Measurements from ENCODE around the gene P2RY10. TPM values are rescaled to one million over a fixed set of nuclear protein-coding genes. Genes with fewer than 3 reads are reported as not detected.

Gene P2RY10
- not detected for polyA plus RNA-seq (2013, experiment 1 of 2)
- not detected for polyA plus RNA-seq (2013, experiment 2 of 2)

GRCh38 chrX:78945186-78945912, at the start of gene P2RY10:
P2RY10 (plus strand) TSS chrX:78945391; CDS start chrX:78960521, 15,130 bp downstream.
- no peak for DNase-seq
- Histone ChIP-seq H3K4me1 (ENCODE audit: control insufficient read depth, low read depth, low read length) (no peaks in the 10 kb centered on the region), H3K4me2 (ENCODE audit: low read length) (no peak within 1 kb of the TSS), H4K8ac (ENCODE audit: low read depth, low read length) (no peak within 1 kb of the TSS), H3K18ac (ENCODE audit: low read length) (no peak within 1 kb of the TSS), H3K27ac (ENCODE audit: low read depth, low read length) (no peak within 1 kb of the TSS), H2BK15ac (replicated peaks; ENCODE audit: low read depth) (no peak within 1 kb of the TSS), H2BK120ac (ENCODE audit: low read depth, low read length) (no peak within 1 kb of the TSS), H3K36me3 (ENCODE audit: control insufficient read depth, insufficient read depth, low read length) (no peaks in the 10 kb centered on the region), H3K27me3 (ENCODE audit: insufficient read depth, low read length, poor library complexity) (no peaks in the 10 kb centered on the region), H2BK5ac (ENCODE audit: low read length) (no peak within 1 kb of the TSS), H3K4me3 (ENCODE audit: low read length) (no peak within 1 kb of the TSS), H3K4ac (ENCODE audit: low read depth, low read length) (no peak within 1 kb of the TSS), H4K5ac (ENCODE audit: low read length) (no peak within 1 kb of the TSS), H3K9ac (ENCODE audit: low read length) (no peak within 1 kb of the TSS), H3K56ac (ENCODE audit: low read length) (no peak within 1 kb of the TSS), H2AK5ac (ENCODE audit: low read length) (no peak within 1 kb of the TSS), H3K79me2 (ENCODE audit: control insufficient read depth, insufficient read depth, low read length) (no peaks in the 10 kb centered on the region), H3K79me1 (ENCODE audit: low read length) (no peaks in the 10 kb centered on the region), H3K23ac (ENCODE audit: low read length) (no peak within 1 kb of the TSS)
- no CpG with 5 or more reads among the region's 5 CpGs for WGBS (ENCODE audit: extremely low coverage, insufficient coverage, low lambda C conversion rate)

GRCh38 chrX:78922754-78923153, 22.4 kb upstream of the P2RY10 start:
- H4K8ac ChIP-seq (ENCODE audit: low read depth, low read length): no peak overlapping the region
- H3K36me3 ChIP-seq (ENCODE audit: control insufficient read depth, insufficient read depth, low read length): no peaks in the 10 kb centered on the region
- H3K9ac ChIP-seq (ENCODE audit: low read length): no peak overlapping the region
- no CpG with 5 or more reads among the region's 1 CpG for WGBS (ENCODE audit: extremely low coverage, insufficient coverage, low lambda C conversion rate)
- no peak overlapping the region for H2BK15ac ChIP-seq (replicated peaks; ENCODE audit: low read depth)
- H3K18ac ChIP-seq (ENCODE audit: low read length): no peak overlapping the region
- no peak overlapping the region for H2AK5ac ChIP-seq (ENCODE audit: low read length)
- no peak overlapping the region for H2BK5ac ChIP-seq (ENCODE audit: low read length)
- no peak overlapping the region for H3K56ac ChIP-seq (ENCODE audit: low read length)
- no peak for DNase-seq
- no peaks in the 10 kb centered on the region for H3K79me1 ChIP-seq (ENCODE audit: low read length)
- no peak overlapping the region for H3K4me2 ChIP-seq (ENCODE audit: low read length)
- no peaks in the 10 kb centered on the region for H3K4me1 ChIP-seq (ENCODE audit: control insufficient read depth, low read depth, low read length)
- H3K79me2 ChIP-seq (ENCODE audit: control insufficient read depth, insufficient read depth, low read length): no peaks in the 10 kb centered on the region
- no peak overlapping the region for H4K5ac ChIP-seq (ENCODE audit: low read length)
- no peak overlapping the region for H3K4ac ChIP-seq (ENCODE audit: low read depth, low read length)
- no peak overlapping the region for H2BK120ac ChIP-seq (ENCODE audit: low read depth, low read length)
- H3K27me3 ChIP-seq (ENCODE audit: insufficient read depth, low read length, poor library complexity): no peaks in the 10 kb centered on the region
- no peak overlapping the region for H3K27ac ChIP-seq (ENCODE audit: low read depth, low read length)
- H3K23ac ChIP-seq (ENCODE audit: low read length): no peak overlapping the region
- no peak overlapping the region for H3K4me3 ChIP-seq (ENCODE audit: low read length)

GRCh38 chrX:78923198-78924015, 21.8 kb upstream of the P2RY10 start:
- no peak overlapping the region for H3K23ac ChIP-seq (ENCODE audit: low read length)
- no peak overlapping the region for H2AK5ac ChIP-seq (ENCODE audit: low read length)
- H2BK120ac ChIP-seq (ENCODE audit: low read depth, low read length): no peak overlapping the region
- no peak overlapping the region for H3K18ac ChIP-seq (ENCODE audit: low read length)
- no peaks in the 10 kb centered on the region for H3K4me1 ChIP-seq (ENCODE audit: control insufficient read depth, low read depth, low read length)
- H3K56ac ChIP-seq (ENCODE audit: low read length): no peak overlapping the region
- no peak overlapping the region for H2BK5ac ChIP-seq (ENCODE audit: low read length)
- H3K27ac ChIP-seq (ENCODE audit: low read depth, low read length): no peak overlapping the region
- H3K4me3 ChIP-seq (ENCODE audit: low read length): no peak overlapping the region
- no CpG with 5 or more reads among the region's 3 CpGs for WGBS (ENCODE audit: extremely low coverage, insufficient coverage, low lambda C conversion rate)
- no peak overlapping the region for H3K9ac ChIP-seq (ENCODE audit: low read length)
- H3K79me1 ChIP-seq (ENCODE audit: low read length): no peaks in the 10 kb centered on the region
- no peaks in the 10 kb centered on the region for H3K27me3 ChIP-seq (ENCODE audit: insufficient read depth, low read length, poor library complexity)
- no peak overlapping the region for H4K8ac ChIP-seq (ENCODE audit: low read depth, low read length)
- H3K36me3 ChIP-seq (ENCODE audit: control insufficient read depth, insufficient read depth, low read length): no peaks in the 10 kb centered on the region
- H4K5ac ChIP-seq (ENCODE audit: low read length): no peak overlapping the region
- no peak for DNase-seq
- H2BK15ac ChIP-seq (replicated peaks; ENCODE audit: low read depth): no peak overlapping the region
- no peak overlapping the region for H3K4me2 ChIP-seq (ENCODE audit: low read length)
- H3K4ac ChIP-seq (ENCODE audit: low read depth, low read length): no peak overlapping the region
- no peaks in the 10 kb centered on the region for H3K79me2 ChIP-seq (ENCODE audit: control insufficient read depth, insufficient read depth, low read length)

GRCh38 chrX:78931814-78932213, 13.4 kb upstream of the P2RY10 start:
- no peak for DNase-seq
- no peaks in the 10 kb centered on the region for H3K36me3 ChIP-seq (ENCODE audit: control insufficient read depth, insufficient read depth, low read length)
- no peak overlapping the region for H3K23ac ChIP-seq (ENCODE audit: low read length)
- H3K79me1 ChIP-seq (ENCODE audit: low read length): no peaks in the 10 kb centered on the region
- H3K27ac ChIP-seq (ENCODE audit: low read depth, low read length): no peak overlapping the region
- no peak overlapping the region for H3K4ac ChIP-seq (ENCODE audit: low read depth, low read length)
- H2AK5ac ChIP-seq (ENCODE audit: low read length): no peak overlapping the region
- no peak overlapping the region for H3K9ac ChIP-seq (ENCODE audit: low read length)
- H2BK15ac ChIP-seq (replicated peaks; ENCODE audit: low read depth): no peak overlapping the region
- no peaks in the 10 kb centered on the region for H3K4me1 ChIP-seq (ENCODE audit: control insufficient read depth, low read depth, low read length)
- H3K79me2 ChIP-seq (ENCODE audit: control insufficient read depth, insufficient read depth, low read length): no peaks in the 10 kb centered on the region
- H4K8ac ChIP-seq (ENCODE audit: low read depth, low read length): no peak overlapping the region
- no peak overlapping the region for H3K4me2 ChIP-seq (ENCODE audit: low read length)
- no peak overlapping the region for H2BK120ac ChIP-seq (ENCODE audit: low read depth, low read length)
- no peak overlapping the region for H2BK5ac ChIP-seq (ENCODE audit: low read length)
- no CpG with 5 or more reads among the region's 1 CpG for WGBS (ENCODE audit: extremely low coverage, insufficient coverage, low lambda C conversion rate)
- H3K18ac ChIP-seq (ENCODE audit: low read length): no peak overlapping the region
- no peak overlapping the region for H4K5ac ChIP-seq (ENCODE audit: low read length)
- no peak overlapping the region for H3K56ac ChIP-seq (ENCODE audit: low read length)
- H3K27me3 ChIP-seq (ENCODE audit: insufficient read depth, low read length, poor library complexity): no peaks in the 10 kb centered on the region
- H3K4me3 ChIP-seq (ENCODE audit: low read length): no peak overlapping the region

- Histone ChIP-seq H3K56ac (ENCODE audit: low read length) (no peak overlapping the region), H3K79me2 (ENCODE audit: control insufficient read depth, insufficient read depth, low read length) (no peaks in the 10 kb centered on the region), H3K27ac (ENCODE audit: low read depth, low read length) (no peak overlapping the region), H4K8ac (ENCODE audit: low read depth, low read length) (no peak overlapping the region), H3K23ac (ENCODE audit: low read length) (no peak overlapping the region), H2BK15ac (replicated peaks; ENCODE audit: low read depth) (no peak overlapping the region), H3K79me1 (ENCODE audit: low read length) (no peaks in the 10 kb centered on the region), H3K4me1 (ENCODE audit: control insufficient read depth, low read depth, low read length) (no peaks in the 10 kb centered on the region), H3K4me3 (ENCODE audit: low read length) (no peak overlapping the region), H3K9ac (ENCODE audit: low read length) (no peak overlapping the region), H3K4me2 (ENCODE audit: low read length) (no peak overlapping the region), H2BK120ac (ENCODE audit: low read depth, low read length) (no peak overlapping the region), H3K36me3 (ENCODE audit: control insufficient read depth, insufficient read depth, low read length) (no peaks in the 10 kb centered on the region), H3K27me3 (ENCODE audit: insufficient read depth, low read length, poor library complexity) (no peaks in the 10 kb centered on the region), H2AK5ac (ENCODE audit: low read length) (no peak overlapping the region), H4K5ac (ENCODE audit: low read length) (no peak overlapping the region), H2BK5ac (ENCODE audit: low read length) (no peak overlapping the region), H3K18ac (ENCODE audit: low read length) (no peak overlapping the region), H3K4ac (ENCODE audit: low read depth, low read length) (no peak overlapping the region)
- DNase-seq: no peak
- WGBS (ENCODE audit: extremely low coverage, insufficient coverage, low lambda C conversion rate): no CpG with 5 or more reads among the region's 7 CpGs
Observed at GRCh38 chrX:78934866-78935265, 10.3 kb upstream of the P2RY10 start.

Measured in mesendoderm (in vitro differentiated cells).